Thyroid gland (tissue), 4 donors: Measurements from ENCODE around the gene RNF123. TPM values are rescaled to one million over a fixed set of nuclear protein-coding genes. Genes with fewer than 3 reads are reported as not detected.

Experiments used
- DNase-seq, 2 donors: peaks; one replicate each; pipeline ENCODE4 v3.0.0-alpha.2; 2019
- H3K27ac ChIP-seq, 3 donors: fragments of 200-600 bp; sonication (generic); 1 replicate in 2 of 3; 2 replicates in 1 of 3; pipeline ENCODE4 v1.5.1; 2016 to 2019; ENCODE audit warnings: mild to moderate bottlenecking in 1 of 3, moderate library complexity in 1 of 3
- H3K27me3 ChIP-seq: fragments of 200-600 bp; sonication (generic); one replicate; pipeline ENCODE4 v1.5.1; 2019
- H3K36me3 ChIP-seq, 2 donors: fragments of 200-600 bp; sonication (generic); one replicate each; pipeline ENCODE4 v1.5.1; 2016 to 2019
- H3K4me1 ChIP-seq, 2 donors: fragments of 200-600 bp; sonication (generic); one replicate each; pipeline ENCODE4 v1.5.1; 2017 to 2019
- H3K4me3 ChIP-seq, 3 donors: fragments of 200-600 bp; sonication (generic); replicated peaks in 1 of 3; 1 replicate in 2 of 3; 2 replicates in 1 of 3; pipeline ENCODE4 v1.5.1; 2016; ENCODE audit warnings: mild to moderate bottlenecking in 1 of 3
- H3K9me3 ChIP-seq: fragments of 200-600 bp; sonication (generic); one replicate; pipeline ENCODE4 v1.5.1; 2017
- POLR2A ChIP-seq, 2 donors: fragments of 450-650 bp; IDR thresholded peaks; one replicate each; pipeline ENCODE4 v1.6.1; 2017; ENCODE audit warnings: antibody characterized with exemption in 2 of 2, mild to moderate bottlenecking in 2 of 2, moderate library complexity in 1 of 2
- WGBS, 2 donors: methylation state at CpG; one replicate each; pipeline ENCODE4 v1.1.5; 2017; 5-methylcytosine and 5-hydroxymethylcytosine counted together
- intact Hi-C: fragments of 100-400 bp; cut with DNase I; formaldehyde crosslinking; loops from one replicate; pipeline ENCODE4 v1.15.1; 2023
- total RNA-seq, 4 donors: library from RNA; depleted of rRNA; stranded (reverse); fragments of >200 nt; gene quantifications; one replicate each; pipeline ENCODE4 v1.2.3, GENCODE V29; 2016
- TF ChIP-seq, protein P1 (sequence below), 6 experiments: fragments of 200-600 bp in 3 of 6; fragments of 450-650 bp in 3 of 6; sonication (generic) in 3 of 6; IDR thresholded peaks; one replicate each; pipeline ENCODE4 v1.5.1; 2016 to 2019; ENCODE audit warnings: antibody characterized with exemption in 6 of 6, mild to moderate bottlenecking in 2 of 6, inconsistent platforms in 1 of 6, moderate library complexity in 1 of 6

RNF123 gene
- total RNA-seq, 4 donors from 2014 or later, result 25.9 to 36.8 (median 33.5) TPM

DNA sequence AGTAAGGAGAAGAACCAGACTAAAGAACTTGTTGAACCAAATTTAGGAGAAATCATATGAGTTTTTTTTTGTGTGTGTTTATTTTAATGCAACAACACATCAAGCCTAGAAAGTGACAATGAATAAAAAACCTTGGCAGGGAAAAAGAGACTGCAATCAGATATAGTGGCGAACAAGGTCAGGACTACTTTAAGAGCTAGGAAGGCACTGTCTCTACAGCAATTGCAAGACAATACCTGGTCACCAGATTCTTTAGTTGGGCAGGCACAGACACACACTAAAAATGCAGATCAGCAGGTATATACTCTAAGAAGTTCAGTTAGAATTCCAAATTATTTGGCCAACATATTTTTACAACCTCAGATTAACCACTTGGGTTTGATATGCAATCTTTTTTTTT, 65.2 kb downstream of the RNF123 start:
- H3K36me3 ChIP-seq, result no peaks in the 10 kb centered on the region
- no peaks in the 10 kb centered on the region for H3K27me3 ChIP-seq
- no peak overlapping the region for H3K27ac ChIP-seq
- intact Hi-C loops, result no loop called here
- H3K4me1 ChIP-seq, result peaks cover 4 to 8% of the 10 kb centered on the region in 2 donors
- no peak overlapping the region for H3K4me3 ChIP-seq
- WGBS, 2 donors, result 97 to 100% methylated on average over 1 of the region's 1 CpG
- H3K9me3 ChIP-seq, result no peaks in the 10 kb centered on the region
- no peak for TF ChIP-seq POLR2A (IDR thresholded peaks at IDR 0.05)
- TF ChIP-seq, protein P1, sequence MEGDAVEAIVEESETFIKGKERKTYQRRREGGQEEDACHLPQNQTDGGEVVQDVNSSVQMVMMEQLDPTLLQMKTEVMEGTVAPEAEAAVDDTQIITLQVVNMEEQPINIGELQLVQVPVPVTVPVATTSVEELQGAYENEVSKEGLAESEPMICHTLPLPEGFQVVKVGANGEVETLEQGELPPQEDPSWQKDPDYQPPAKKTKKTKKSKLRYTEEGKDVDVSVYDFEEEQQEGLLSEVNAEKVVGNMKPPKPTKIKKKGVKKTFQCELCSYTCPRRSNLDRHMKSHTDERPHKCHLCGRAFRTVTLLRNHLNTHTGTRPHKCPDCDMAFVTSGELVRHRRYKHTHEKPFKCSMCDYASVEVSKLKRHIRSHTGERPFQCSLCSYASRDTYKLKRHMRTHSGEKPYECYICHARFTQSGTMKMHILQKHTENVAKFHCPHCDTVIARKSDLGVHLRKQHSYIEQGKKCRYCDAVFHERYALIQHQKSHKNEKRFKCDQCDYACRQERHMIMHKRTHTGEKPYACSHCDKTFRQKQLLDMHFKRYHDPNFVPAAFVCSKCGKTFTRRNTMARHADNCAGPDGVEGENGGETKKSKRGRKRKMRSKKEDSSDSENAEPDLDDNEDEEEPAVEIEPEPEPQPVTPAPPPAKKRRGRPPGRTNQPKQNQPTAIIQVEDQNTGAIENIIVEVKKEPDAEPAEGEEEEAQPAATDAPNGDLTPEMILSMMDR (IDR thresholded peaks at IDR 0.05), result no peak
- DNase-seq, result no peak

DNA sequence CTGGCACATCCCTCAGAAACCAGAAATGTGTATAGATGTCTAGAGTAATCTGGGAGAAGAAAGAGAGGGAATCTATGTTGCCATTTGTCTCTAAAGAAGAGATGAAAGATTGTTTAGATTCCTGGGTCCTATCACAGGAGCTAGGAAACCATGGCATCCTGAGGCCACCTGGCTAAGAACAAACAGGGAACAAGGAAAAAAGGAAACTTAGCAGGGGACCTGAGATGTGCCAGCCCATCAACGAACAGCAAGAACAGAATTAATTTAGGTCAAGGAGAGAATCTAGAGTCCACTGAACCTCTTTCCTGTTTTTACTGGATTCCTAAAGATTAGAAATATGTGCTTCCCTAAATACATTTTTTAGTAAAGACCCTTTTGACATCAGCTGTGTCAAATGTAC, 66.7 kb downstream of the RNF123 start:
- Histone ChIP-seq H3K4me3 (no peak overlapping the region), H3K4me1 (peaks cover 4 to 8% of the 10 kb centered on the region in 2 donors), H3K27me3 (no peaks in the 10 kb centered on the region), H3K9me3 (no peaks in the 10 kb centered on the region), H3K36me3 (no peaks in the 10 kb centered on the region), H3K27ac (no peak overlapping the region)
- TF ChIP-seq POLR2A (IDR thresholded peaks at IDR 0.05), result no peak
- TF ChIP-seq, protein P1 (IDR thresholded peaks at IDR 0.05), result no peak
- DNase-seq, result no peak
- intact Hi-C loops, result no loop called here
- 62 to 77% methylated on average over 1 of the region's 1 CpG for WGBS, 2 donors

DNA sequence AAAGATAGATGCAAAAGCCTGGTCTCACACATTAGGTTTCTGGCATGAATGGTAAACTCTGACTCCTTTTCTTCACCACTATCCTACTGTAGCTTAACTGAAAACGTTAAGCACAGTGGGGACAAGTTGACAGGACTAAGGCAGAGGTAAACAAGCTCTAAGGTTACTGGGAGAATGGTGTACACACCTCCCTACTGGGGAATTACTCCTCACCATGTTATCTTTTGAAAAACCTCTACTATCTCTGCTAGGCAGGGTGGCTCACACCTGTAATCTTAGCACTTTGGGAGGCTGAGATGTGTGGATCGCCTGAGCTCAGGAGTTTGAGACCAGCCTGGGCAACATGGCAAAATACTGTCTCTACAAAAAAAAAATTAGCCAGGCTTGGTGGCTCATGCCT, 67.8 kb downstream of the RNF123 start:
- intact Hi-C loops, result no loop called here
- no peak for DNase-seq
- H3K36me3 ChIP-seq, result no peaks in the 10 kb centered on the region
- peaks cover 4 to 8% of the 10 kb centered on the region in 2 donors for H3K4me1 ChIP-seq
- no peak overlapping the region for H3K27ac ChIP-seq
- no peak for TF ChIP-seq POLR2A (IDR thresholded peaks at IDR 0.05)
- TF ChIP-seq, protein P1 (IDR thresholded peaks at IDR 0.05), result no peak
- no peaks in the 10 kb centered on the region for H3K27me3 ChIP-seq
- no peak overlapping the region for H3K4me3 ChIP-seq
- no peaks in the 10 kb centered on the region for H3K9me3 ChIP-seq
- WGBS, 2 donors, result 66 to 74% methylated on average over 2 of the region's 2 CpGs

DNA sequence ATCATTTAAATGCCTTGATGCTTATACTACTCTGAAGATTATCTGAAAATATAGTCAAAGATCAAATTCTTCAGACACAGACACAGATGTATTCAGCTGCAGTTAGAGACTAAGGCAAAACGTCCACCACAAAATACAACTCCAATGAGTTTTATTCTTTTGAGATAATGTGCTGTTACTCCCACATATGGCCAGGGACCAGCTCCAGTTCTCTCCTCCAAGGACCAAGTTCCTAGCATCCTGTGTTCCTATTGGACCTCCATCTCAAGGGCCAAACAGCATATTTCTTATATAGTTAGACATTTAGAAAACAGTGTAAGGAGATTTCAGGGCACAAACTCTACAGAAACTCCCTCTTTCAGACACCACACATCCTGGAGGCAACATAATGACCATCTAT, 69.9 kb downstream of the RNF123 start:
- H3K9me3 ChIP-seq, result no peaks in the 10 kb centered on the region
- H3K36me3 ChIP-seq, result no peaks in the 10 kb centered on the region
- H3K4me3 ChIP-seq, result no peak overlapping the region
- H3K27me3 ChIP-seq, result no peaks in the 10 kb centered on the region
- H3K4me1 ChIP-seq, result peaks cover 3 to 4% of the 10 kb centered on the region in 2 donors
- intact Hi-C loops, result no loop called here
- WGBS, 2 donors, result 60 to 64% methylated on average over 1 of the region's 1 CpG
- no peak for DNase-seq
- H3K27ac ChIP-seq, result no peak overlapping the region
- TF ChIP-seq, protein P1 (IDR thresholded peaks at IDR 0.05), result no peak
- no peak for TF ChIP-seq POLR2A (IDR thresholded peaks at IDR 0.05)

DNA sequence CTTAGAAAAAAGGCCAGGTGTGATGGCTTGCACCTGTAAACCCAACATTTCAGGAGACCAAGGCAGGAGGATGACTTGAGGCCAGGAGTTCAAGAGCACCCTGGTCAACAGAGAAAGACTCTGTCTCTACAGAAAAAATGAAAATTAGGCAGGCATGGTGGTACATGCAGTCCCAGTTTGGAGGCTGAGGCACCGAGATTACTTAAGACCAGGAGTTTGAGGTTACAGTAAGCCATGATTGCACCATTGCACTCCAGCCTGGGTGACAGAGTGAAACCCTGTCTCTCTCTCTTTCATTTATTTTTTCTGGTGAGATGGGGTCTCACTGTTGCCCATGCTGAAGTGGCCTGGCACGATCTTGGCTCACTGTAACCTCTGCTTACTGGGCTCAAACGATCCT, 72.3 kb downstream of the RNF123 start:
- intact Hi-C loops, result no loop called here
- WGBS, 2 donors, result 80 to 88% methylated on average over 3 of the region's 3 CpGs
- no peaks in the 10 kb centered on the region for H3K36me3 ChIP-seq

More for the DNA sequence above, 72.3 kb downstream of the RNF123 start:
- DNase-seq, result no peak
- no peaks in the 10 kb centered on the region for H3K4me1 ChIP-seq
- no peaks in the 10 kb centered on the region for H3K27me3 ChIP-seq
- no peaks in the 10 kb centered on the region for H3K9me3 ChIP-seq
- H3K4me3 ChIP-seq, result no peak overlapping the region
- TF ChIP-seq, protein P1 (IDR thresholded peaks at IDR 0.05), result no peak
- H3K27ac ChIP-seq, result no peak overlapping the region
